ENCODE measurements around the gene HTRA2.

Gene HTRA2

GRCh38 chr2:74536166-74536950, 6.6 kb downstream of the HTRA2 start:
- no peak overlapping the region for H3K27ac ChIP-seq
- no peak for DNase-seq (ENCODE audit: low read depth, low spot score)

- DNase-seq (ENCODE audit: low read depth, low spot score), result no peak
- H3K27ac ChIP-seq, result no peak overlapping the region
Observed at GRCh38 chr2:74537140-74537539, 7.4 kb downstream of the HTRA2 start.

- no peak for DNase-seq (ENCODE audit: low read depth, low spot score)
- no peak overlapping the region for H3K27ac ChIP-seq
Observed at GRCh38 chr2:74538881-74539339, 9.2 kb downstream of the HTRA2 start.

DNA sequence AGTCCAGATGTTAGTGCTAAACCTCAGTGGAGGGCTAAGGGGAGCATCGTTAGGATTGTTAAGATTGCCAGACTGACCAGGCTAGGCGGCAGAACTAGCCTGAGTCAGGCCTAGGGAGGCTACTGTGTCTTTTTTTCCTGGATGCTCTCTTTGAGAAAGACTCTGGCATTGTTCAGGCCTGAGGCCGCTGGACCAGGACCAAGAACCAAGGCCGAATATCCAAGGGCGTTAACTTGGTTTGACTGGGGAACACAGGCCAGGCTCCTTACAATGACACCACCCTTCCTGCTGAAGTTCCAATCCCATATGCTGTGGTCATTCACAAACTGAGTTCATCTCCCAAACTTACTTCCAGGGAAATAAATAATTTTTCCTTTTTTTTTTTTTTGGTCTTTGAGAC, 10.6 kb downstream of the HTRA2 start:
- DNase-seq (ENCODE audit: low read depth, low spot score), result no peak
- no peak overlapping the region for H3K27ac ChIP-seq

GRCh38 chr2:74542978-74543377, 13.2 kb downstream of the HTRA2 start:
- DNase-seq (ENCODE audit: low read depth, low spot score), result no peak
- H3K27ac ChIP-seq, result no peak overlapping the region

GRCh38 chr2:74544634-74545033, 14.9 kb downstream of the HTRA2 start:
- no peak overlapping the region for H3K27ac ChIP-seq
- DNase-seq (ENCODE audit: low read depth, low spot score), result no peak

GRCh38 chr2:74546004-74546403, 16.3 kb downstream of the HTRA2 start:
- H3K27ac ChIP-seq, result no peak overlapping the region
- no peak for DNase-seq (ENCODE audit: low read depth, low spot score)

GRCh38 chr2:74548285-74548899, 18.7 kb downstream of the HTRA2 start:
- DNase-seq (ENCODE audit: low read depth, low spot score), result no peak
- H3K27ac ChIP-seq, result no peak overlapping the region

GRCh38 chr2:74548900-74549826, 19.4 kb downstream of the HTRA2 start:
- H3K27ac ChIP-seq, result no peak overlapping the region
- no peak for DNase-seq (ENCODE audit: low read depth, low spot score)

DNA sequence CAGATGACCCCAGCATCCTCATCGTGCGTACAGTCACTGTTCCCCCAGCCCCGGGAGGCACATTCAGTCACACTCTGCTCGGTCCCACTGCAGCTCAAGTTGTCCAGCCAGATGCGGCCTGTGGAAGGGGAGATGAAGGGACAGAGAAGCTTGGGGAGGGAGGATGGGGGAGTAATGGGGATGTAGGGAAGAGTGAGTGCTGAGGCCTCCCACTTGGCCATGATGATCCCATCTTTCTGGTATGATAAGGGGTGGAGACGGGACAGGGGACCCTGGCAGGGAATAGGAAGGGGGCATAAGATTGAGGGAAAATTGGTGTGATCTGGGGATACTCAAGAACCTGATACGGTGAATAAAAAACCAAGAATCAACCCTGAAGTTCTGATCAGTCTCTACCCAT, 20.5 kb downstream of the HTRA2 start:
- no peak overlapping the region for H3K27ac ChIP-seq
- no peak for DNase-seq (ENCODE audit: low read depth, low spot score)

DNA sequence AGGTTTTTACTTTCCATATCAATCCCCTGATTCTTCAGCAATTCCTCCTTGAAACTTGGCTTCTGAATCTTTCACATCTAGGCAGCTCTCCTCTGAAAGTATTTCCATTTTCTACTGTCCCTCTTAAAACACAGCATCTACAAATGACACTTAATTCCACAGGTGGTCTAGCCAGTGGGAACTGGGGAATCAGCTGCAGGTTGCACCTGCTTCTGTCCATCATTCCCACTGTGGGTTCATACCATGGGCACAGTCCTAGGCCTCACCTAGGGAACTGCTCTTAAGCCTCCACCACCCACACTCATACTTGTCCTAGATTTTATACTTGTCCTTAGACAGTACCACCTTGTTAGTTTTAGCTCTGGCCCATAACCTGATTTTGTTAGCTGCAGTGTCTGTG, 21.8 kb downstream of the HTRA2 start:
- DNase-seq (ENCODE audit: low read depth, low spot score), result no peak
- no peak overlapping the region for H3K27ac ChIP-seq

DNA sequence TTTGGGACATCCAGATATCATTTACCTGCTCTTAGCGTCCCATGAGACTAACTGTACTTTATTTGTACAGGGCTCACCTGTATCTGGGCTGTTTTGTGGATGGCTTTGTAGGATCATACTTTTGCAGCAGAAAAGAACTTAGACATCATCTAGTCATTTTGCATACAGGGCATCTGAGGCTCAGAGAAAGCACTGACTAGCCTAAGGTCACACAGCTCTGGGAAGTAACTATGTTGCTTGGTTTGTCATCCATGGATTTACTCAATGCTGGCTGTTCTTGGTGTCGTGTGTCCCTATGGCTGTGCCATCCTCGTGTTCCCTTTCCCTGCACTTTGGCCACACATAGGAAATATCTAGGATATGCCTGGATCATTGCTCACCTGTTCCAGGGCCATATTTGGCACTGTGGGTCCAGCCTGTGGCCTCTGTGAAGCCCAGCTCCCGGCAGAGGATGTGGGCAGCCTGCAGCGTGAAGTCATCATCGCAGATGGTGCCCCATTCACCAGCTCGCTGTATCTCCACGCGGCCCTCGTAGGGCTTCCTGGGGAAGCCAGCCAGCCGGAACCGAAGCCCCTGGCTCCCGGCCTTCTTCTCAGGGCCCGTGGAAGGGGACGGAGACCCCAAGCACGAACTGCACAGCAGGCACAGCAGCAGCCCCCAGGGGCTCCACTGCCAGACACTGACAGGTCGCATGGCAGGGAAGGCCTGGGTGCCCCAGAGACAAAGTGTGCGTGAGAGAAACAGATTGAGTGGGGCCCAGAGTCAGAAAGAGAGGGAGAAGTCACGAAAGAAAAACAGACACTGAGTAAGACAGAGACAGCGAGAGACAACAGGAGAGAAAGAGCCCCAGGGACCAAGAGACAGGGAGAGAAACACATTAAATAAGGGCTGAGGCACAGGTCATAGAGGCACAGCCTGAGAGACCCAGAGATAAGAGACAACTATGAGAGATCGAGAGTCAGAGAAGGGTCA, 22.5 kb downstream of the HTRA2 start:
- DNase-seq (ENCODE audit: low read depth, low spot score), result no peak
- no peak overlapping the region for H3K27ac ChIP-seq

GRCh38 chr2:74552914-74553811, 23.4 kb downstream of the HTRA2 start:
- no peak for DNase-seq (ENCODE audit: low read depth, low spot score)
- H3K27ac ChIP-seq, result no peak overlapping the region

DNA sequence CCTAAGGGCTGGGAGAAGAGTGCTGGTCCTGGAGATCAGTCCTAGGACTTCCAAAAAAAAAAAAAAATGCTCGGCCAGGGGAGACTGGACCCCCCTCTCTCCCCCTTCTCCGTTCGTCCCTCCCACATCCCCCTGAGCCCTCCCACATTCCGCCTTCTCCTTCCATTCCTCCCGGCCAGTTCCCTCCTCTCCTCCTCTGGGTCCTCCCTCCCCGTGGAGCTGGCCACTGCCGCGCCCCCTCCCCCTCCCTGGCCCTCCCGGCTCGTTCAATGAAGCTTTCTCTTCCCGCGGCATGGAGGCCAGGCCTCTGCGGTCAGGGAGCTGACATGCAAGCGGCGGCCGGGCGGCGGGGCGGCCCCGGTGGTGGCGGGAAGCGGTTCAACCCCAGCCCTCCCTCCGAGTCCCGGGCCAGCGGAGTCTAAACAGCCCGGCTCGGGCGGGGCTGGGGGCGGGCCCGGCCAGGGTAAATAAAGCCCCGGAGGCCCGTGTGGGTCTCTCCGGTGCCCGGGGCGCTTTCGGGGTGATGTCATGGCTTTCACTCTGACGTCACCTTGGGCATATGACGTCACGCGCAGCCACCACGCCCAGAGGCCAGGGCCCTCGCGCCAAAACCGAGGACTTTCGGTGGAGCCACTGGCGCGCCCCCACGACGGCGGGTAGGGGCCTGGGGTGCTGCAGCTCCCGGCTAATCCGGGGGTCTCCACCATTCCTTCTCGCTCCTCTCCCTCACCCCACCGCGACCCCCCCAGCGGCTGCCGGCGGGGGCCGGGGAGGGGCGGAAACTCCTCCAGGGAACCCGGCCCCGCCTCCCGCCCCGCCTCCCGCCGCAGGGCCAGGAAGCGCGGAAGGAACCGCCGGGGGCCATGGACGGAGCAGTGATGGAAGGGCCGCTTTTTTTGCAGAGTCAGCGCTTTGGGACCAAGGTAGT, 24.4 kb downstream of the HTRA2 start, which contains the start of the genes DOK1 and LOXL3:
DOK1 (plus strand) TSS at position 829 of the 928 bp plus-strand sequence; CDS start at position 864, 35 bp downstream.
LOXL3 (minus strand) TSS at position 51 of the 928 bp plus-strand sequence. CDS start 1,308 bp downstream, outside the sequence.
- H3K27ac ChIP-seq, result no peak within 1 kb of the TSS
- DNase-seq (ENCODE audit: low read depth, low spot score), result no peak

DNA sequence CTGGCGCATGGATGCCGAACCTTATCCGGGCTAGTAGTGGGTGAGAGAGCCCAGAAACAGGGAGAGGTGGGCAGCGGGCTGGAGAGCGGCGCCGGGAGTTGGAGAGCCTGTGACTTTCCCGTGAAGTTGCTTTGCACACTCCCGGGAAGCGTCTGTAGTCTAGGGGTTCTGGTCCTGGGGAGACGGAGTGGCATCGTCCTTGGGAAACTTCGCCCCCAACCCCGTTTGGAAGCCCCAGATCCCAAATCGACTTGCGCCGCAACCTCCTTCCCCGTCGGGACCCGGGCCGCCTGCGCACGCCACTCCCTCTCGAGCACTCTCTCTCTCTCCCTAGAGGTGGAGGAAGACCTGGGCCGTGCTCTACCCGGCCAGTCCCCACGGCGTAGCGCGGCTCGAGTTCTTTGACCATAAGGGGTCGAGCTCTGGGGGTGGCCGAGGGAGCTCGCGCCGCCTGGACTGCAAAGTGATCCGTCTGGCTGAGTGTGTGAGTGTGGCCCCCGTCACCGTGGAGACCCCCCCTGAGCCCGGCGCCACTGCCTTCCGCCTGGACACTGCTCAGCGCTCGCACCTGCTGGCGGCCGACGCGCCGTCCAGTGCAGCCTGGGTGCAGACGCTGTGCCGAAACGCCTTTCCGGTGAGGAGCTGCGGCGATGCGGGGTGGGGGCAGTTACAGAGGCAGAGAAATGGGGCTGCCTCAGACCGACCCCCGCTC, 25.2 kb downstream of the HTRA2 start:
- DNase-seq (ENCODE audit: low read depth, low spot score), result no peak
- H3K27ac ChIP-seq, result no peak overlapping the region

DNA sequence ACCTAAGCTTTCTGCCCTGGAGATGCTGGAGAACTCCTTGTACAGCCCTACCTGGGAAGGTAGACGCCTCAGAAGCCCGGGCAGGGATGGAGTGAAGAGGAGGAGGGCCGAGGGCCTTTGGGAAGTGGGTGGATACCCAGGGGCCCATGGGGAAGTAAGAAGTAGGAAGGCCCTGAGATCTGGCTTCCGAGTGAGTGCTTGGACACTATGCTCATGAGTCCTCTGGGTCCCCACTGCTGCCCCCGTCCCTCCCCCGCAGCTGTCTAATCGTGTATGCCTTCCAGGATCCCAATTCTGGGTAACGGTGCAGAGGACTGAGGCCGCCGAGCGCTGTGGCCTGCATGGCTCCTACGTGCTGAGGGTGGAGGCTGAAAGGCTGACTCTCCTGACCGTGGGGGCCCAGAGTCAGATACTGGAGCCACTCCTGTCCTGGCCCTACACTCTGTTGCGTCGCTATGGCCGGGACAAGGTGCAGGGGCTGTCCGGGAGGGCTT, 25.9 kb downstream of the HTRA2 start:
- DNase-seq (ENCODE audit: low read depth, low spot score), result no peak
- H3K27ac ChIP-seq, result no peak overlapping the region

GRCh38 chr2:74556159-74556558, 26.4 kb downstream of the HTRA2 start:
- H3K27ac ChIP-seq, result no peak overlapping the region
- DNase-seq (ENCODE audit: low read depth, low spot score), result no peak
